GM21717 (cell line): ENCODE data around the gene ZNF804B.

ENCODE experiments used
- ATAC-seq: cut with Tn5 transposase; IDR thresholded peaks from one replicate; pipeline ENCODE4 v1.9.1; 2021; ENCODE audit warnings: mild to moderate bottlenecking, moderate library complexity; ENCODE audit not compliant: unreplicated experiment

The ZNF804B gene

GRCh38 chr7:88835147-88835728 is 75.7 kb downstream of the ZNF804B start:
- peak; percentile 81 for ATAC-seq

- ATAC-seq = no peak
Measured at GRCh38 chr7:88842201-88842600, 82.7 kb downstream of the ZNF804B start.

DNA sequence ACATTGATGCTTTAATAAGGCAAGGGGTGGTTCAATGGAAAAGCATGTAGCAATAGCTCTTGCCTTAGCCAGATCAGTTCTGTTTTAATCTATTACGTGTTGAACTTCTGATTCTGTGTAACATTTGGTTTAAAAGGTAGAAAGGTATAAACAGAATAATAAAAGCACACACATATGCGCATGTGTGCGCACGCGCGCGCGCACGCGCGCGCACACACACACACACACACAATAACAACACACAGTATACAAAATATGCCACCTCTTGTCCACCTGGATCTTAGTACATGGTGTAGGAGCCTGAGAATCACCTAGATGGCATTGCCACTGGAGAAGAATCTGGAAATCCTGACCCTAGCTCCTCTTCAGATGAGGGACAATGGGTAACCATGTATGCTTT is 85.6 kb downstream of the ZNF804B start:
- no peak for ATAC-seq

DNA sequence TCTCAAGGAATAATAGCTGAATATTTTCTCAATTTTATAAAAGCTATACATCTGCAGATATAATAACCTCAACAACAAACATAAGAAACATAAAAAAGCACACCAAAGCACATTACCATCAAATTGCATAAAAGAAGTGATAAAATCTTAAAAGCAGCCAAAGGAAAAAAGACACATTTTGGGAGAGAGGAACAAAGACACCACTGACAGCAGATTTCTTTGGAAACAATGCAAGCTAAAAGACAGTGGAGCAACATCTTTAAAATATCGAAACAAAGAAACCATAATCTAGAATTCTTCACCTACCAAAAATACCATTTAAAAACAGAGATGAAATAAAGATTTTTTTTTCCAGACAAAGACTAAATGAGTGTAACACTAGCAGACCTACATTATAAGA is 91.7 kb downstream of the ZNF804B start:
- no peak for ATAC-seq

GRCh38 chr7:88859288-88859687 is 99.8 kb downstream of the ZNF804B start:
- no peak for ATAC-seq

DNA sequence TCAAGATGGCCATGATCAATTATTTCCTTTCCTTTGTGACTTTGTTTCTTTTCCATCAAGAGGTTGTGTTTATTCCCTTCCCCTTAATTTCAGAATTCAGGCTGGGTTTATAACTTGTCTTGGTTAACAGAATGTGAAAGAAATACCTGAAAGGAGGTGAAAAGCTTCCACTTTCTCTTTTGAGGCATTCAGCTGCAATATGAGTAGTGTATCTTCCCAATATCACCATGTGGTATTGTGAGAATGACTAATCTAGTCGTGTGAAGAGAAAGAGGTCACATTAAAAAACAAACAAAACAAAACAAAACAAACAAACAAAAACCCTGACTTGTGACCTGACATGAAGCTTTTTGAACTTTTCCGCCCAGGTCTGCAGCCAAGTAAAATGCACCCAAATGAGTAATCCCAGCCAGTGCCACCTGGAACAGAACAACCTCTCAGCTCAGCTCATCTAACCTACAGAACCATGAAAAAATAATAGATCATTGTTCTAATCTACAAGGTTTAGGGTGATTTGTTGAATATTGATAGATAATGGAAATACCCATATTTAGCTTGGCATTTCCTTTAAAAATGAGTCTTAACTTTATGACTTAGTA is 106.9 kb downstream of the ZNF804B start:
- peak; percentile 84 for ATAC-seq

DNA sequence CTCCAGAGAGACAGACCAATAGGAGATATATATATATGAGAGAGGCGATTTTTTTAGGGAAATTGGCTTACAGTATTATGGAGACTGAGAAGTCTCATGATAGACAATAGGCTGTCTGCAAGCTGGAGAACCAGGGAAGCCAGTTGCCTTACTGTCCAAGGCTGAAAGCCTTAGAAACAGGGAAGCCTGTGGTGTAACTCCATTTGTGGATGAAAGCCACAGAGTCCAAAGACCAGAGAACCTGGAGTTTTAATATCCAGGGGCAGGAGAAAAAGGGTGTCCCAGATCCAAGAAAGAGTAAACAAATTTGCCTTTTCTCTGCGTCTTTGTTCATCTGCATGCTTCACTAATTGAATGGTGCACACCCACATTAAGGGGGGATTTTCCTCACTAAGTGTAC is 107.7 kb downstream of the ZNF804B start:
- no peak for ATAC-seq

DNA sequence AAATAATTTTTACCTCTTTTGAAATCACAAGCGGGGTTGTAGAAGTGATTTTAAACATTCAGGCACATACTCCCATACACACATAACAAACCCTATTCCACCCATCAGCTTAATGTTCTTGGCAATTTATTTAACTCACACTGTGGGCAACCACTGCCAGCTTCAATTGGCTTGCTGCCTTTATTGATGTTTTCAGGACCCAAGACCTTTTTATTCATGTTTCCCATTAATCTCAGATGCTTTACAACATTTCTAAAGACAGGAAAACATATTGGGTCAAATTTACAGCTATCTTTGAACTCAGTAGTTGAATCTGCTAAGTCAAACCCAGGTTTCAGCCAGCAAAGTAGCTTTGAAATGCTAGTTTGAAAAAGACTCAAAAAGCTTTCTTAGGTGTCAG is 109.0 kb downstream of the ZNF804B start:
- no peak for ATAC-seq

DNA sequence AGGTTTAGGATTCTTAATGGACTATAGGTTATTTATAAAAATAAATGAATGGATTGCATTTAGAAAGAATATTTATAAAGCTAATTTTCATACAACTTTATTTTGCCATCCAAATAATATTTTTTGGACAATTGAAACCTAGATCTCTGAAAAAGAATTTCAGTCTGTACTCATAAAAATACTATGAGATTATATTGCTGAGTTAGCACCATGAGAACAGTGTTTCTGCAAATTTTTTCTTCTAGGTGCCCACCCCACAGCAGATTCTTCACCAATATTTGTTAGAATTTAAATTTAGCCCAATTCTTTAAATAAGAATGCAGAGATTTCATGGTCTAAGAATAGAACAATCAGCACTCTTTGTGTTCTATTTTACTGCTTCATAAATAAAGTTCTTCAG is 121.6 kb downstream of the ZNF804B start:
- ATAC-seq = no peak

- ATAC-seq = no peak
Measured at GRCh38 chr7:88885131-88885530, 125.6 kb downstream of the ZNF804B start.

GRCh38 chr7:88888684-88889083 is 129.2 kb downstream of the ZNF804B start:
- ATAC-seq = no peak

GRCh38 chr7:88910516-88910915 is 151.0 kb downstream of the ZNF804B start:
- ATAC-seq = no peak

DNA sequence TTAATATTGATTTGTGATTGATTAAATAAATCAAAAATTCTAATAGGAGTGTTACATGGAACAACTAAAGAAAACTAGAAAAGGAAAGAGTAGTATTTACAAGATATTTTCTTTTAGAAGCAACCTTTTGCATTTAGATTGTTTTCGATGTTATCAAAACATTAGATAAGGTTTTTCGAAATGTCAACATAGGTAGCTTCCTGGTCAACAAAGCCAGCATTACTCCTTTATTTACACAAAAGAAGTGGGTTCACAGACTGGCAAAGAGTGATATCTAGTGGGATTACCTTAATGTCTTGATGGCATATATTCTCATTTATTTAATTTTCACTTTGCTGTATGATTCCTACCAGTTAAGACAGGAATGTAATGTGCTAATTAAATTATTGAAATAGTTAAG is 153.4 kb downstream of the ZNF804B start:
- ATAC-seq = no peak

- no peak for ATAC-seq
Measured at GRCh38 chr7:88915615-88916014, 156.1 kb downstream of the ZNF804B start.

DNA sequence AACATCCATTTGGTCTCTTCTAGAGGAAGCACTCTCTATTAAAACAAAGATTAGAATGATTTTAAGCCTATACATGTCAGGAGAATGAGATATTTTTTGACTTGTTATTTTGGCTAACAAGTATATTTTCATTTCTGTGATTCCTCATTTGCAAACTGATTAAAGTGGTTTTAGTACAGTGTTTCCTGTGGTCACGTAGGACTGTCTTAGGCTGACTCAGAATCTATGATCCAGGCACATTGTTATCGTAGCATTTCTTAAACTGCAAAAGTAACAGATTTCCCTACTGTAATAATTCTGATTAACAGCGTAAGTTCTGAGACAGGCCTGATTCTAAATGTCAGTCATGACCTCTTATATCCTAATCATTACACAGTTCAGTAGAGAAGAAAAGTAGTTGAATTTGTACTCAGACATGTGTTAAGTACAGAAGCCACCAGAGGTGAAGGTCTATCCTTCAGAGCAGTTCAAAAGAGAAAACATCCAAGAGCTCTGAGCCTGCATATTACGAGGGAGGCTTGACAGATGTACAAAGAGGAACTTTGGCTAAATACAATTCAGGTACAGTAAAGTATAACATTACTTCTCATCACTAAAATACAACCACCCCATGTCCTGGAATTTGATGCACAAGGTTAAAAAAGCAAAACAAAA is 160.1 kb downstream of the ZNF804B start:
- ATAC-seq = no peak

DNA sequence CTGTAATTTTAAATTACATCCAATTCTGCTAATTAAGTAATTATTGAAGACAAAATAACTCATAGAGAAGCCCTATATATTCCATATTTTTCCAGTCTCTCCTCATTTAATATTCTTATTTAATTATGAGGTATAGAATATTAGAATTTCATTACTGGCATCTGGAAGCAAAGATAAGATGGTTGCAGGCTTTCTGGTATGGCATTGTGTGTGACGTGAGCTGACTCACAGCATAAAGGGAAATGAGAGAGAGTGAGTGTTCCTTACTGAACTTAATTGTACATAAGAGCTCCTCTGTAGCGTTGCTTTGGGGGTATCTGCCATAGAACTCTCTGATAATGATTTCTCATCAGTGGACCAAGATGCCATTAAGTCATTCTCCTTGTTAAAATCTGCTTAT is 163.4 kb downstream of the ZNF804B start:
- no peak for ATAC-seq

GRCh38 chr7:88928276-88928675 is 168.8 kb downstream of the ZNF804B start:
- no peak for ATAC-seq

DNA sequence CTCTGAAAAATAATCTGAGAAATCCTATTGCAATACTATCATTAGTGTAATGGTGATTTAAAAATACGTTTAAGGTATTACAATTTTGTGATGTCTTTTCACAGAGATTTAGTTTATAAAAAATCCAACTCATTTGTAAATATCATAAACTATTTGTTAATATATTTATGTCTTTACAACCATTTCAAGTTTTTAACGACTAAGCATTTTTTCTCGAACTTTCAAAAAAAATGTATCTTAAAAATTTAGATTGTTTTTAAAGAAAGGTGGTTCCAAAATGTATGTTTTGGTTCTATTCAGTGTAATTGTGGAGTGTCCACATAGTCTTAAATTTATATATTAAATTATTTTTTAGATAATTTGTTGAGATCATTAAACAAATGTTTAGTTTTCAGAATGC is 170.2 kb downstream of the ZNF804B start:
- no peak for ATAC-seq

DNA sequence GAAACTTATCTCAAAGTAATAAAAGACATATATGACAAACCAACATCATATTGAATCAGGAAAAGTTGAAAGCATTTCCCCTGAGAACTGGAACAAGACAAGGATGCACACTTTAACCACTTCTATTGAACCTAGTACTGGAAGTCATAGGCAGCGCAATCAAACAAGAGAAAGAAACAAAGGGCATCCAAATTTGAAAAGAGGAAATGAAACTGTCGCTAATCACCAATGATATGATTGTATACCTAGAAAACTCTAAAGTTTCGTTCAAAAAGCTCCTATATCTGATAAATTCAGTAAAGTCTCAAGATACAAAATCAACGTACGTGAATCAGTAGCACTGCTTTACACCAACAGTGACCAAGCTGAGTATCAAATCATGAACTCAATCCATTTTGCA is 173.8 kb downstream of the ZNF804B start:
- no peak for ATAC-seq

DNA sequence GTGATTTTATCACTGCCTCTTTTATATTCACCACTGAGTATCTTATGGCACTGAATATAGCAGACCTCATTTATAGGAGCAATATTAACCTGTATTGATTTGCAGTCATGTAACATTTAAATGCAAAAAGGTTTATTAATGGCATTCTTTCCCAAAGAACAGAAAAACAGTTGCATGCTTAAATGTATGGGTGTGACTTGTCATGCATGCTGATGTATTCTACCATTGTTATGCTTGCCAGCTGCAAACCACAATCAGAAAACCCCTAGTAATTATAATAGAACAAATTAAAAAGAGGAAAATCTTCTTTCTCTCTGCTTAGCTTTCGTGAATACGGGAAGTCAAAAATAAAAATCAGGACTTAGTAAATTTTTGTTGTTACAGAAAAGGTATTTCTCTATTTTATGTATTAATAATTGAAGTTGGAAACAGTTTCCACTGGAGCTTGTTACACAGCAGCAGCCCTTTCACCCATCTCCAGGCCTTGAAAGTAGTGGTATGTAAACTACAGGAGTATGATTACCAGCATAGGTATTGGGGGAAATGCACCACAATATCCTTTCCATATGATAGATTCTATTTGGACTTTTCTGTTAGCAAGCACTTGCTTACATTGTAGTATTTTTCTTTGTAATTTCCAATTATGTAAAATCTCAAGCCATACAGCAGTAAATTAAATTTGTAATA is 183.5 kb downstream of the ZNF804B start:
- ATAC-seq = no peak

- no peak for ATAC-seq
Measured at GRCh38 chr7:88951826-88952225, 192.3 kb downstream of the ZNF804B start.

DNA sequence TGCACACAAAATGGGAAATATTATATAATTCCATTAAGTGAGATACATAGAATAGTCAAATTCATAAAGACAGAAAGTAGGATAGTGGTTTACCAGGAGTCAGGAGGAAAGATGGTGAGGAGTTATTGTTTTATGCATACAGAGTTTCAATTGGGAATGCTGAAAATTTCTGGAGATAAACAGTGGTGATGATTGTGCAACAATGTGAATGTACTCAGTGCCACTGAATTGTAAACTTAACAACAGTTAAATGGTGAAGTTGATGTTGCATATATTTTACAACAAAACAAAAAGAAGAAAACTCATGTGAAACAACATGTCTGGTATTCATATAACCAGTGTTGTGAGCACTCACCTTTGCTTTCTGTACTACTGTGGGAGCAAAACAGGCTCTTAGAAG is 204.9 kb downstream of the ZNF804B start:
- ATAC-seq = no peak
